ENCODE measurements around the gene MCC.

The MCC gene

DNA sequence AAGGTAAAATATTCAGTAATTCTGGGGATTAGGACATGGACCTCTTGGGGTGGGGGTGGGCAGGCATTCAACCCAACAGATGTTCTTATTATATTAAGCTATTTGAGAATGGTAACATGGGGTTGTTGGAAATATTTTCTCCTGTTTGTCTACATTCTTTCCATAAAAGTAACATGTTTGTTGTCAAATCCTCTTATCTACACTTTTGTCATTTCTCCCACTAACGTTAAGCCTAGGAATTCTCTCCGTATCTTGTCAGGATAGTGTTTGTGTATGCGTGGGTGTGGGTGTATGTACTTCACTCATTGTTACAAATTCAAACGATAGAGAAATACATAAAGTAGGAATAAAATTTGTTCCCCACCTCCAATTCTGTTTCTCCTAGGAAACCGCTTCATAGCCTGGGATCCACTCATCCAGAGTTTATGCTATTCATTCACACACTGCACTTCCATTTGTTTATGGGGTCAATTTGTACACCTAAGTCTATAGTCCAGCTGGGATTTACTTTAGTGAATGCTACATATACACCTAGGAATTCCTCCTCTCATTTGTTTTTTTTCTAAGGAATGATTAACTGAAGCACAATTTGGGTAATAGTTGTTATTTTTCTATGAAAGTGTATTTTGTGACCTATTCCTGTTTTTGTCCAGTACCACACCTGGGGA, 294.8 kb downstream of the MCC start:
- no peak for DNase-seq

DNA sequence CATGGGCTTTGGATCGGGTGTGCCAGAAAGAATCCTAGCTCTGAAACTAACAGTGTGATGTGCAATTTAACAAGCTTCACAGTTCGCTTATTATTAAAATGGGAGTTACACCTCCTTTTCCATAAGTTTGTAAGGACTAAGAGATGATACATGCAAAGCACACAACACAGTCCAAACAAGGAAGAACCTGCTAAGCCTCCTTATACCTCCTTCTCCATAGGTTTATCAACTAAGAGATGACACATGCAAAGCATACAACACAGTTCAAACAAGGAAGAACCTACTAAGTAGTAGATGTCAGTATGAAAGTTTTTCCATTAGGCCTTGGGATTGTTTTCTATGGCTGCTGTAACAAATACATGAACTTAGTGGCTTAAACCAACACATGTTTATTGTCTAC, 295.7 kb downstream of the MCC start:
- DNase-seq, result no peak

DNA sequence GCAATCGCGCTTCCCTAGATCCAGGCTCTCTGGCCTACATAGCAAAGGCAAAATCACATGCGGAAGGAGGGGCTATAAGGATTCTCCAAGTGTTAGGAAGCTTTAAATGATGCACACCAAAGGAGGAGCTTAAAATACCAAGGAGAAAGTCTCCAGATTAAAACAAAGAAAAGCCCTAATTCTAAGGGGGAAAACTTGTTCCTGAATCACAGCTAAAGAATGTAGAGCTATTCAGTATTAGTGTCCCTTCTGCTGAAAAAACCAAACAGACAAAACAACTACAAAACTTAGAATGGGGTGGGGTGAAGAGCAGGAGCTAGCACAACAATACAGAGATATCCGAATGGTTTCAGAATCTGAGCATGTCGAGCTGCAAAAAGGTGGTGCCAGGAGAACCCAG, 297.9 kb downstream of the MCC start:
- DNase-seq, result no peak

DNA sequence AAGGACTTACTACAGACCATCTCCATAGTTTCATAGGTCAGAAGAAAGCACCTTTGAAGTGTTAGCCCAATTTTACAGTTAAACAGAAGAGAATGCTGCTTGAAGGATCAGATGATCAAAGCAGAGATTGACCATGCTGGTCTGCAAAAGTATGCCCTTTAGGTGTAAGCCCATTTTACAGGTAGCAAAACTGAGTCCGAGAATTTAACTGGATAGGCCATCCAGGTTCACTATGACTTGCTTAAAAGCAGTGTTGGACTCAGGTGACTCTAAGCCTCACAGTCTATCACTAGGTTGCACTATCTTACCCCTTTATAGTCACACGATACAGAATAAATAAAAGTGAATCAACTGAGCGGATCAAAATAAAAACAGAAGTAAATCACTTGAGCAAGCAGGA, 299.0 kb downstream of the MCC start:
- no peak for DNase-seq

GRCh38 chr5:113188436-113188835, 299.8 kb downstream of the MCC start:
- DNase-seq, result no peak

DNA sequence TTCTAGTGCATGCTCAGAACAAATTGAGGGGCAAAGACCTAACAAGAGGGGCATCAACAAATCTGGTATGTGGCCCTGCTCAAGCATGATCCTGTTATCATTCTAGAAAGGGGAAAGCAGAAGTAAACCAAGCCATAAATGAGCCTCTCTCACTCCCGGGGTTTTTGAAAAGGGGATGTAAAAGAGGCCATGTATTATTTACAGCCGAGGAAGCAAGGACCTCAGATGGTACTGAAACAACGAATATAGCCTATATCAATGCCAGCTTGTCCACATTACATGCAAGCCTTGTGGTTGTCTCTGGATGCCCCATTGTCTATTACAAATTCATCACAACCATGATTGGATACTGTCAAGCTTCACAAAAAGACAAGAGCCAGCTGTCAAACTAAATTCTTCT, 300.3 kb downstream of the MCC start:
- DNase-seq, result no peak

GRCh38 chr5:113186061-113186460, 302.2 kb downstream of the MCC start:
- DNase-seq, result no peak

DNA sequence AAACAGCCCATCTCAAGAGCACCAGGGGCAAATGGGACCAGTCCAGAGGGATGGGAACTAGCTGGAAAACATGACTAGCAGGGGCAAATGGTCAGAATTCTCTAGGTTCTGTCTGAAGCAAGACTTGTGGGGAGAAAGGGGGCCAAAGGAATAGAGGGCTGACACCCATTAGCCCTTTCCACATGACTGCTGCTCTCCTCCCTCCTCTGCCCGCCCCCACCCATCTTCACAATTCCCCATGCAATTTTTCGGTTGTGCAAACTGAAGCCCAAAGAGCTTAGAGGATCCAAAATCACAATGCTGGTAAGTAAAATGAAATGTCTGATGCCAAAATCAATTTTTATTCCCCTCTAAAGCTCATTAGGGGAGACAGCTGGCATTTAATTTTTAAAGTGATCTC, 304.6 kb downstream of the MCC start:
- no peak for DNase-seq

DNA sequence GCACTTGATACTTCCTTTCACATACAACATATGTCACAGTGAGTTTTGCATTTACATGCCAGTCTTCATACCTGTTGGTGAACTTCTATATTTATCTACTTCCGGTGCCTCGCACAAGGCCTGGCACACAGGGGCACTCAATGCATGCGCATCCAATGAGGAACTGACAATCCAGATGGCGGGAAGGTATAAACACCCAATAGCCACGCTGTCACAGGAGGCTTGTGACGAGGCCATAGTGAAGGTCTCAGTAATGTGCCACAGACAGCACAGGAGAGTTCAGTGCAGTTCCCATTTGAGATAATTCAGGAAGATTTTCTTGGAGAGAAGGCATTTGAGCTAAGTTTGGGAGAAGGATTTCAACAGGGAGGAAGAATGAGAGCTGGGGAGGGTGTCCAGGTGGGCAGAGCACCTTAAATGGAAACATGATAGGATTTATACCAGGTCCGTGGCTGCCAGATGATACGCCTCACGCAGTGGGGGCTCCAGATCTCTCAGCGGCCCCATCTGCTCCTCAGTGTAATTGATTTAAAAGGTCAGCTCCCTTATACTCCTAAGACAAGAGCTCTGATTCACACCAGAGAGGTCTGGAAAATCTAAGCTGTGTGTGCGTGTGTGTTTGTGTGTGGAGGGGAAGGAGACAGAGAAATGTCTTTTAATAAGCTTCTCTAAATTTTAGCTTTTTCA, 305.5 kb downstream of the MCC start:
- DNase-seq, result no peak

DNA sequence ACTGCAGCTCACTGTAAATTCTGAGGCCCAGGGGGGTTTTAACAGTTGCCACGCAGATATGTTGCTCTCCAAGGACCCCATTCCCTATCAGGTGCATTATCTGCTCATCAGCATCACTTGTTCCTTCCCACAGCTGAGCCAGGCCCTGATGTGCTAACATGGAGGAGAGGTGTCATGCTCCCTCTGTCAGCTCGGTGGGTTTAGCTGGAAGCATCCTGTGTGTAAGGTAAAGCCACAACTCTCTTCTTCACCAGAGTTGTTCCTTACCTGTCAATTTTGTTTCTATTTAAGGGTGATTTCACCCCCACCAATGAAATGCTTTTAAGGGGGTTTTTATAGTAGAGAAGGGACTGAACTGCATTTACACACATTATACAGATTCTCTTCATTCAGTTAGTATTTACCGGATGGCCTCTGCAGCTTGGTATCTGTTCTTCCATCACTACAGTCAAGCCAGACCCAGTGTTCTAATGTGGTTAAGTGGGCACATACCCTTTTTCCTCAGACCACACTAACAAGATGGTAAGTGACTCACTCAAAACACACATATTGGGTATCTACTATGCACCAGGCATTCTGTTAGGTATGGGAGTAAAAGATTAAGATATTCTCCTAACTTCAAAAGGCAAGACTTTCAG, 306.3 kb downstream of the MCC start:
- no peak for DNase-seq

GRCh38 chr5:113181409-113181808, 306.8 kb downstream of the MCC start:
- no peak for DNase-seq

DNA sequence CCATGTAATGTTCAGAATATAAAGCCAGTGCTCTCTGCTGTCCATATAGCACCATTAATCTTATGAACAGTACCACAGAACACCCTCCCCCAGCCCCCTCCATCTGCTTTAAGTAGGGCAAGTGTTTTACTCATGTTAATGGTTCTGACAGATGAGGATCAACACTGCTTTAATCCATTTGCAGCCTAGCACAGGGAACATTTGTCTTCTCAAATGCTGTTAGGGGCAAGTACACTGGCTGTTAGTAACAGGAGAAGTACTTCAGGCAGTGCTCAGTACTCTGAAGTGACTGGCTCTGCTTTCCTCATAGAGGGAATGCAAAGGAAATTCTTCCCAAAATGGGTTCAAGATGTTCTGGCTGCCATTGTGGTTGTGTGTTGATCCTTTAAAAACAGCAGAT, 309.1 kb downstream of the MCC start:
- no peak for DNase-seq

DNA sequence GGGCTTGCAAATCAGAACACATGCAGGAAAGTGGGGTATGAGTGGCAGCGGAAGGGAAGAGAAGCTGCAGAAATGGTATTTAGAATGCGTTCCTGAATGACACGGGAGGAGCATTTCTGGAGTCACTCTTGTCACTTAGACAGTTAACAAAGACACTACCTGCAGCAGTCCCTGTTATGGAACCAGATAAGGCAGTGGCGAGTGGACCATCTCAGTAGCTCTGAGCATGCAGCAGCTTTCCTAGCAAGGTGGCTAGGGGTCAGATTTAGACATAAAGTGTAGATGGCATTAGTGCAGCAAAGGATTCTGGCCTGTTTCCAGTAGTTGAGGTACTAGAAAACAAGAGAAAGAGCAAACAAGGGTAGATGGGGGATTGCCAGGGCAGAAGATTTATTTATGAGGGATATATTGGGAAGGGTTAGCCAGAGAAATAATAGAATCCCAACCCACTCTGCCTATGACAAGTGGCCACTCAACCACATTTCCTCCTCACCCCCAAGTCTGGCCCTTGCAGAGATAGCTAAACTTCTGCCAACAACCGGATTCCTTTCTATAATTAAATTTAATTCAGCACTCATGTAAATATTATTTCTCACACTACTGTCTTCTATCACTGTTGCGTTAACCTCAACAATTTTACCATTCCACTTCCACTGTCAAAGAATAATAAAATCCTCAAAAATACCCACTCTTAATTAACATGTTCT, 310.0 kb downstream of the MCC start:
- no peak for DNase-seq

GRCh38 chr5:113177225-113177624, 311.0 kb downstream of the MCC start:
- DNase-seq, result no peak

DNA sequence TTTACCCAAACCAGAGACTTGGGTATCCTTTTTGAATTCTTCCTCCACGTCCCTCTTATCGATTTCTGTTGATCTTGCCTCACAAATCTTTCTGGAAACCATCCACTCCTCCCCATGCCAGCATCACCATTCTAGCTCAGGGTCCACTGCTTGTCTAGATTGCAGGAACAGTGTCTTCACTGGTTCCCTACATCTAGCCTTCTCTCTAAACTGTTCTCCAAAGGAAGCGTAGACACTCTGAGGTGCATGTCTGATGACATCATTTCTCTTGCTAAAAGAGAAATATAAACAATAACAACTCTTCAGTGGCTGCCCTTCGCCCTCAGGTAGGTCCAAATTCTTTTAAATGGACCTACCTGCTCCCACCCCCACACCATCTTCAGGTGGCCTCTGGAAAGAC, 311.5 kb downstream of the MCC start:
- DNase-seq, result no peak

- DNase-seq, result no peak
Measured at GRCh38 chr5:113176196-113176595, 312.1 kb downstream of the MCC start.

DNA sequence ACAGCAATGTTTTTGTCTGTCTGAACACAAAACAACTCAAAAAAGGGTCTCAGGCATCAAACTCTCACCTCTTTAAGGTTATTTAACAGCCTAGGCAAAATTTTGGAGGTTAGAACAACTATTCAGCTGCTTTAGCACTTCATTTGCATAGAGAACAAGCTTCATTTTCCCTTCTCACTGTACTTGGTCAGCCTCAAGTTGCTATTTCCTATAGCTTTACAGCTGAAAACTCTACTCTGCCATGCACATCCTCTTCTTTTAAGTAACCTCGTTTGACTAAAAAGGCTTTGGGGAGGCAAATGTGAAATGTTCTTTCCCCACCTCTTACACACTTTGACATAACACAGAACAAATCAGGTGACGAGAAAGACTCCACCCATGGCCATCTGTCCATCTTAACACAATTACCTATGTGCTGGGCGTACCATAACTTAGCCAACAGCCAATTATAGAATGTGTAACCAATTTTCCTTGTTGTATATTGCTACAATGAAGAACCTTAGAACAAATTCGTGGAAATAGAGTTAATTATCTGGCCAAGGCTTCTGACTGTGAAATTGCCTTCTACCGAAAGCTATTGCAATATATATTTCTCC, 315.9 kb downstream of the MCC start:
- DNase-seq, result no peak

GRCh38 chr5:113171520-113171919, 316.7 kb downstream of the MCC start:
- DNase-seq, result no peak

DNA sequence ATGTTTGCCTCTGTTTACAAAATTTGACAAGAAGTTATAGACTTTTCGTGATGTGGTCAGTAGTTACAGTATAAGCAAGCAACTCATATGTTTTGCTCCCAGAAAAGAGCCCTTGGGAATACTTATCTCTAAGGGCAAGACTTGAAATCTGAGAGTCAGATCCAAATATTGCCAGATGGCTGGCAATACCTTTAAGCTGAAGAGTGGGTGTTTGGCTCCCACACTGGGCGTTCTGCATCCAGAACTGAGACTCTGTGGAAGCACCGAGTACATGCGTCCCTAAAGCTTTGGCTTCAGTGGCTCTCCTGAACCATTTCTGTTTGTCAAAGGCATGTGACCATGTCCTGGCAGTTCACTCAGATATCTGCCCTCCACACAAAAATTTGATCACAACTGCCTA, 317.5 kb downstream of the MCC start:
- no peak for DNase-seq

DNA sequence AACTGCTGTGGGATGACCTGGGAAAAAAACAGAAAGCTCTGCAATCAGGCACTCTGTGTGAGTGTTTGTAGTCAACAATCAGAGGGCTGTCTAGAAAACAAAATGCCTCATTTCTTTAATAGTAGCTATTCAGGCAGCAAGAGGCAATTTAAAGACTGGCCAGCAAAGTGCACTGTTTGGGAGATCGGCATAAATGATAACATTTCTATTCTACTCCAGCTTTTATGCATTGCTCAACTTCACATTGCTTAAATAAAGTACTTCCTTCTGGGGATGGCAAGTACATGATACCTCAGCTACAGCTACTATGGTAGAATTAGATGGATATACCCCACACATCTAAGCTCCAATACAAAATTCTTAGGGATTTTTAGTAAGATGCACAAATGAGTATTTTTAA, 318.5 kb downstream of the MCC start:
- DNase-seq, result no peak

DNA sequence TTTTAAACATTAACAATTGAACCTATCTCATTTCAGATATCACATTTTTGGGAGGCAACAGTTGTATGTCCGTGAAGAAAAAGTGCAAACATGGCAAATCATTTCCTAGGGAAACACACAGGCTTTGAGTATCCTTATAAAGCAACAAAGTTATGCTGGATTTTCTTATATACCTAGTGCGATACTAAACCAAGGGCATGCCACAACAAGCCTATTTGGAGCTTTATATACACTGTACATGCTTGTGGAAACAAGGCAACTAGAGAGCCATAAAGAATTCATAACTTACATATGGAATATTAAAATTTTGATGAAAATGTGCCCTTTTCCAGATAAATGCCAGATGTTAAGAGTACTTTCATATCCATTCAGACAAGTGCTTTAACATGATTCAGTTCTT, 320.3 kb downstream of the MCC start:
- DNase-seq, result no peak

DNA sequence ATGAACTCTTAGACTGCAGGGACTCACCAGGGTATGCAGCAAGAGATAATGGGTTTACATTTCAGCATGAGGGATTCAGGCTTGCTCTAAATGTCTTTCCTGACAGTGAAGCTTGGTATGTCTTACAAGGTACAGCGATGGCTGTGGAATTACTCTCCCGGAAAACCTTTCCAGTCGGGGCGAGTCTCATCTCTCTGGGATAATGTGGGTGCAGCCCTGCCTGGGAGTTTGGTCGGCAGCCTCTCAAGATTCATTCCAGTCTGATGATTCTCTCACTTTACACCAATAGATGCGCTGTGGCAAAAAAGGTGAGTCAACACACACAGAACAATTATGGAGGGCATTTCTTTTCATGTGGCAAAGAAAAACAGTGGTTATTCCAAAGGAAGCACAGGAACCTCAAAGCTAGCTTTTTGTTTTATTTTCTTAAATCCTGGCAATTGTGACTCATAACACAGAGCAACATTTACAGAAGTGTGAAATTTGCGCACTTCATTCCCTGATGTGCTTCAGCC, 321.3 kb downstream of the MCC start:
- DNase-seq, result no peak

GRCh38 chr5:113166261-113166660, 322.0 kb downstream of the MCC start:
- DNase-seq, result no peak

Data from NCI-H2029 (cell line).